Neuronal stem cell (in vitro differentiated cells): ENCODE results near the gene ZNF771.
"Not testable (repeated sequence)": the region's sequence is repeated elsewhere in the genome, so short reads cannot be mapped to it uniquely, and the experiment has no call there.

ENCODE experiments used
- DNase-seq: peaks from one replicate; pipeline ENCODE4 v3.0.0-alpha.2; 2013; ENCODE audit warnings: low spot score
- H2AFZ ChIP-seq: one replicate; pipeline ENCODE4 v1.6.1; 2013; ENCODE audit warnings: mild to moderate bottlenecking, low read length, inconsistent platforms
- H2AK5ac ChIP-seq: 2 replicates; pipeline ENCODE4 v1.6.1; 2013; ENCODE audit warnings: low read depth, mild to moderate bottlenecking, inconsistent platforms, low read length, moderate library complexity, mixed read lengths
- H2BK120ac ChIP-seq: 2 replicates; pipeline ENCODE4 v1.6.1; 2013; ENCODE audit warnings: low read depth, mild to moderate bottlenecking, inconsistent platforms, low read length, moderate library complexity, mixed read lengths
- H2BK12ac ChIP-seq: one replicate; pipeline ENCODE4 v1.6.1; 2013; ENCODE audit warnings: low read length, inconsistent platforms
- H2BK15ac ChIP-seq: 2 replicates; pipeline ENCODE4 v1.6.1; 2013; ENCODE audit warnings: mild to moderate bottlenecking, low read length, inconsistent platforms, mixed read lengths
- H2BK5ac ChIP-seq: one replicate; pipeline ENCODE4 v1.6.1; 2013; ENCODE audit warnings: inconsistent platforms, mild to moderate bottlenecking, low read length, moderate library complexity
- H3K14ac ChIP-seq: one replicate; pipeline ENCODE4 v1.6.1; 2013; ENCODE audit warnings: low read length, inconsistent platforms
- H3K18ac ChIP-seq: 2 replicates; pipeline ENCODE4 v1.6.1; 2013; ENCODE audit warnings: low read length, inconsistent platforms
- H3K23ac ChIP-seq: 2 replicates; pipeline ENCODE4 v1.6.1; 2013; ENCODE audit warnings: low read depth, mild to moderate bottlenecking, mixed read lengths, low read length, inconsistent platforms; ENCODE audit not compliant: poor library complexity
- H3K27ac ChIP-seq: replicated peaks from 3 replicates; pipeline ENCODE4 v1.5.1; 2013; ENCODE audit warnings: low read length, inconsistent platforms
- H3K27me3 ChIP-seq, 3 experiments: 2 replicates each; pipeline ENCODE4 v1.6.1; 2013; ENCODE audit warnings: low read length in 3 of 3, mild to moderate bottlenecking in 2 of 3, inconsistent platforms in 1 of 3, low read depth in 1 of 3, mixed read lengths in 1 of 3, moderate library complexity in 1 of 3; ENCODE audit not compliant: control insufficient read depth in 3 of 3, insufficient read depth in 3 of 3
- H3K36me3 ChIP-seq, 2 donors: replicated peaks in 1 of 2; 2 replicates each; pipeline ENCODE4 v1.6.1; 2013; ENCODE audit warnings: low read length in 2 of 2; ENCODE audit not compliant: control insufficient read depth in 2 of 2, insufficient read depth in 2 of 2
- H3K4ac ChIP-seq: 2 replicates; pipeline ENCODE4 v1.6.1; 2013; ENCODE audit warnings: inconsistent platforms, mild to moderate bottlenecking, low read length, moderate library complexity
- H3K4me1 ChIP-seq, 2 donors: 1 replicate in 1 of 2; 2 replicates in 1 of 2; pipeline ENCODE4 v1.6.1; 2013; ENCODE audit warnings: low read length in 2 of 2, low read depth in 1 of 2; ENCODE audit not compliant: control insufficient read depth in 2 of 2, insufficient read depth in 1 of 2
- H3K4me2 ChIP-seq: one replicate; pipeline ENCODE4 v1.6.1; 2013; ENCODE audit warnings: mild to moderate bottlenecking, low read length, inconsistent platforms; ENCODE audit not compliant: insufficient read depth, poor library complexity, severe bottlenecking
- H3K4me3 ChIP-seq, 2 donors: 2 replicates each; pipeline ENCODE4 v1.5.1; 2013; ENCODE audit warnings: low read length in 2 of 2, mild to moderate bottlenecking in 2 of 2, inconsistent platforms in 1 of 2, moderate library complexity in 1 of 2
- H3K79me1 ChIP-seq: one replicate; pipeline ENCODE4 v1.6.1; 2013; ENCODE audit warnings: low read depth, mild to moderate bottlenecking, inconsistent platforms, low read length, moderate library complexity
- H3K9ac ChIP-seq: one replicate; pipeline ENCODE4 v1.6.1; 2013; ENCODE audit warnings: mild to moderate bottlenecking, low read depth, low read length, inconsistent platforms; ENCODE audit not compliant: poor library complexity
- H3K9me3 ChIP-seq, 2 donors: replicated peaks in 1 of 2; 2 replicates each; pipeline versions ENCODE3 to v1.6.1; 2013; ENCODE audit warnings: low read length in 2 of 2, mild to moderate bottlenecking in 2 of 2, inconsistent platforms in 1 of 2, low read depth in 1 of 2, mixed read lengths in 1 of 2, moderate library complexity in 1 of 2; ENCODE audit not compliant: control insufficient read depth in 2 of 2, insufficient read depth in 1 of 2
- H4K8ac ChIP-seq: one replicate; pipeline ENCODE4 v1.6.1; 2013; ENCODE audit warnings: low read depth, mild to moderate bottlenecking, inconsistent platforms, low read length, moderate library complexity
- H4K91ac ChIP-seq: one replicate; pipeline ENCODE4 v1.6.1; 2013; ENCODE audit warnings: low read length, low read depth, mild to moderate bottlenecking, inconsistent platforms; ENCODE audit not compliant: poor library complexity
- WGBS, 2 donors: extraction: QIAGEN DNeasy Blood & Tissue Kit; methylation state at CpG; one replicate each; pipeline ENCODE4 v1.1.7; 2013; ENCODE audit warnings: missing lambda C conversion rate in 2 of 2, mixed read lengths in 1 of 2; ENCODE audit not compliant: insufficient read length in 2 of 2, insufficient replicate concordance in 1 of 2; ENCODE audit errors: extremely low coverage in 2 of 2; 5-methylcytosine and 5-hydroxymethylcytosine counted together

Gene ZNF771

GRCh38 chr16:30447512-30448226 is 40.3 kb downstream of the ZNF771 start:
- peaks cover 6 to 20% of the 10 kb centered on the region in 2 donors for H3K36me3 ChIP-seq

GRCh38 chr16:30449116-30449435 is 41.7 kb downstream of the ZNF771 start:
- H3K14ac ChIP-seq, result no peak overlapping the region
- H2AK5ac ChIP-seq, result no peak overlapping the region
- H3K4ac ChIP-seq, result no peak overlapping the region
- no peak overlapping the region for H2AFZ ChIP-seq
- peaks cover 0 to 15% (median 0%) of the 10 kb centered on the region in 3 experiments for H3K27me3 ChIP-seq
- no peak overlapping the region for H3K27ac ChIP-seq
- H2BK5ac ChIP-seq, result no peak overlapping the region
- peaks cover 4 to 8% of the 10 kb centered on the region in 2 donors for H3K9me3 ChIP-seq
- peaks cover 4% of the 10 kb centered on the region for H3K79me1 ChIP-seq
- no peak overlapping the region for H4K8ac ChIP-seq
- H3K4me2 ChIP-seq, result no peak overlapping the region
- no peak overlapping the region for H2BK12ac ChIP-seq
- H3K4me3 ChIP-seq, result no peak overlapping the region
- H3K23ac ChIP-seq, result no peak overlapping the region
- no CpG with 5 or more reads among the region's 3 CpGs for WGBS, 2 donors
- H3K4me1 ChIP-seq, result peaks cover 7 to 8% of the 10 kb centered on the region in 2 donors
- H4K91ac ChIP-seq, result no peak overlapping the region
- no peak overlapping the region for H3K18ac ChIP-seq
- no peak overlapping the region for H3K9ac ChIP-seq
- H2BK120ac ChIP-seq, result no peak overlapping the region
- no peak overlapping the region for H2BK15ac ChIP-seq
- H3K36me3 ChIP-seq, result peaks cover 3 to 9% of the 10 kb centered on the region in 2 donors
- DNase-seq, result no peak

More at GRCh38 chr16:30447512-30448226, 40.3 kb downstream of the ZNF771 start:
- no peak overlapping the region for H3K4ac ChIP-seq
- H3K14ac ChIP-seq, result no peak overlapping the region
- WGBS, 2 donors, result no CpG with 5 or more reads among the region's 12 CpGs
- H3K23ac ChIP-seq, result no peak overlapping the region
- H2BK15ac ChIP-seq, result no peak overlapping the region
- no peak overlapping the region for H4K8ac ChIP-seq
- no peak overlapping the region for H2BK120ac ChIP-seq
- H2AFZ ChIP-seq, result no peak overlapping the region
- no peak overlapping the region for H3K9ac ChIP-seq
- H2BK5ac ChIP-seq, result no peak overlapping the region
- DNase-seq, result no peak
- no peak overlapping the region for H3K18ac ChIP-seq
- no peak overlapping the region for H2BK12ac ChIP-seq
- H3K4me2 ChIP-seq, result no peak overlapping the region
- H3K79me1 ChIP-seq, result peaks cover 4% of the 10 kb centered on the region
- no peak overlapping the region for H4K91ac ChIP-seq
- H3K27me3 ChIP-seq, result peaks cover 0 to 6% (median 0%) of the 10 kb centered on the region in 3 experiments
- peaks cover 4 to 19% of the 10 kb centered on the region in 2 donors for H3K9me3 ChIP-seq
- H2AK5ac ChIP-seq, result no peak overlapping the region
- H3K27ac ChIP-seq, result no peak overlapping the region
- H3K4me1 ChIP-seq, result peaks cover 7 to 8% of the 10 kb centered on the region in 2 donors
- H3K4me3 ChIP-seq, result no peak overlapping the region

GRCh38 chr16:30452709-30453580 is 45.5 kb downstream of the ZNF771 start:
- not testable (repeated sequence) for H2BK5ac ChIP-seq, H3K4ac ChIP-seq, H4K8ac ChIP-seq, H2AFZ ChIP-seq, H3K14ac ChIP-seq, H3K27ac ChIP-seq, H3K18ac ChIP-seq, H3K4me2 ChIP-seq, H2BK15ac ChIP-seq, H4K91ac ChIP-seq, H3K4me1 ChIP-seq, H3K9me3 ChIP-seq, H3K79me1 ChIP-seq, H2BK12ac ChIP-seq, H3K4me3 ChIP-seq, H2AK5ac ChIP-seq, H3K9ac ChIP-seq, H2BK120ac ChIP-seq, H3K23ac ChIP-seq, DNase-seq, H3K36me3 ChIP-seq
- H3K27me3 ChIP-seq, result peaks cover 0 to 29% (median 0%) of the 10 kb centered on the region in 3 experiments
- WGBS, 2 donors, result no CpG with 5 or more reads among the region's 20 CpGs

- no peak overlapping the region for H3K9ac ChIP-seq
- H3K14ac ChIP-seq, result no peak overlapping the region
- no CpG with 5 or more reads among the region's 1 CpG for WGBS, 2 donors
- H3K36me3 ChIP-seq, result no peaks in the 10 kb centered on the region
- no peak overlapping the region for H2BK120ac ChIP-seq
- DNase-seq, result no peak
- H2BK12ac ChIP-seq, result no peak overlapping the region
- no peak overlapping the region for H4K91ac ChIP-seq
- no peak overlapping the region for H3K18ac ChIP-seq
- no peak overlapping the region for H3K27ac ChIP-seq
- no peaks in the 10 kb centered on the region for H3K4me1 ChIP-seq
- no peak overlapping the region for H2BK15ac ChIP-seq
- H3K4me2 ChIP-seq, result no peak overlapping the region
- no peak overlapping the region for H3K23ac ChIP-seq
- H3K27me3 ChIP-seq, result peaks cover 0 to 31% (median 0%) of the 10 kb centered on the region in 3 experiments
- no peak overlapping the region for H3K4me3 ChIP-seq
- H2BK5ac ChIP-seq, result no peak overlapping the region
- H3K79me1 ChIP-seq, result no peaks in the 10 kb centered on the region
- no peak overlapping the region for H2AK5ac ChIP-seq
- H2AFZ ChIP-seq, result no peak overlapping the region
- no peaks in the 10 kb centered on the region for H3K9me3 ChIP-seq
- no peak overlapping the region for H4K8ac ChIP-seq
- no peak overlapping the region for H3K4ac ChIP-seq
These were observed 48.9 kb downstream of the ZNF771 start for GRCh38 chr16:30456302-30456701.
